Measurements from ENCODE around the gene PRKACB. TPM values are rescaled to one million over a fixed set of nuclear protein-coding genes. Genes with fewer than 3 reads are reported as not detected.

PRKACB gene
- total RNA-seq, 2 experiments from 2014 or later, result 16.6 to 38.5 TPM

- TF ChIP-seq CTCF (conservative IDR thresholded peaks at IDR 0.05; ENCODE audit: low read length) (no peak), EZH2phosphoT487 (IDR thresholded peaks at IDR 0.05; ENCODE audit: borderline replicate concordance, low read depth, low read length) (no peak)
- Histone ChIP-seq H3K4me2 (ENCODE audit: low read length) (no peak overlapping the region), H3K9me3 (ENCODE audit: low read length) (no peaks in the 10 kb centered on the region), H3K79me2 (ENCODE audit: insufficient read depth, low read depth, low read length) (no peaks in the 10 kb centered on the region), H3K4me1 (ENCODE audit: insufficient read depth, low read length, poor library complexity, severe bottlenecking) (no peaks in the 10 kb centered on the region), H4K20me1 (ENCODE audit: insufficient read depth, low read length) (no peaks in the 10 kb centered on the region), H3K36me3 (ENCODE audit: insufficient read depth, low read length) (peaks cover 38% of the 10 kb centered on the region), H3K27ac (ENCODE audit: low read depth, low read length, poor library complexity, severe bottlenecking) (no peak overlapping the region), H3K9me2 (ENCODE audit: insufficient read depth, low read length) (no peaks in the 10 kb centered on the region), H3K4me3 (ENCODE audit: low read depth, low read length, poor library complexity, severe bottlenecking) (no peak overlapping the region), H2AFZ (ENCODE audit: low read length) (no peak overlapping the region)
- ChIA-PET CTCF (ENCODE audit: unreplicated experiment) (no interaction called here), POLR2A (interaction anchor here (0.6 kb wide), 1 partner anchor 1244 kb away, joined by 3 read pairs; no protein-coding TSS in a partner anchor)
- intact Hi-C loops (cut with micrococcal nuclease; ENCODE audit: unreplicated experiment), result no loop called here
- DNase-seq (ENCODE audit: low spot score), result no peak
- no TSS peak for BruUV-seq (replicated peaks)
Observed at GRCh38 chr1:84214115-84214956, 70.3 kb downstream of the PRKACB start.

GRCh38 chr1:84217239-84217638 is 73.2 kb downstream of the PRKACB start:
- CTCF ChIA-PET (ENCODE audit: unreplicated experiment), result no interaction called here
- H3K4me1 ChIP-seq (ENCODE audit: insufficient read depth, low read length, poor library complexity, severe bottlenecking), result no peaks in the 10 kb centered on the region
- H3K79me2 ChIP-seq (ENCODE audit: insufficient read depth, low read depth, low read length), result no peaks in the 10 kb centered on the region
- no TSS peak for BruUV-seq (replicated peaks)
- intact Hi-C loops (cut with micrococcal nuclease; ENCODE audit: unreplicated experiment), result no loop called here
- H3K4me3 ChIP-seq (ENCODE audit: low read depth, low read length, poor library complexity, severe bottlenecking), result no peak overlapping the region
- no peak overlapping the region for H3K4me2 ChIP-seq (ENCODE audit: low read length)
- POLR2A ChIA-PET, result no interaction called here
- H3K27ac ChIP-seq (ENCODE audit: low read depth, low read length, poor library complexity, severe bottlenecking), result no peak overlapping the region
- H3K9me2 ChIP-seq (ENCODE audit: insufficient read depth, low read length), result no peaks in the 10 kb centered on the region
- DNase-seq (ENCODE audit: low spot score), result no peak
- TF ChIP-seq EZH2phosphoT487 (IDR thresholded peaks at IDR 0.05; ENCODE audit: borderline replicate concordance, low read depth, low read length) (no peak), CTCF (conservative IDR thresholded peaks at IDR 0.05; ENCODE audit: low read length) (no peak)
- H3K36me3 ChIP-seq (ENCODE audit: insufficient read depth, low read length), result peaks cover 41% of the 10 kb centered on the region
- H4K20me1 ChIP-seq (ENCODE audit: insufficient read depth, low read length), result no peaks in the 10 kb centered on the region
- no peak overlapping the region for H2AFZ ChIP-seq (ENCODE audit: low read length)
- H3K9me3 ChIP-seq (ENCODE audit: low read length), result peaks cover 6% of the 10 kb centered on the region; the same call in 1 of the 2 replicates
